Cardiac septum (tissue), 1 donor: Measurements from ENCODE around the gene DHRS1. TPM values are rescaled to one million over a fixed set of nuclear protein-coding genes. Genes with fewer than 3 reads are reported as not detected.
A peak's percentile ranks its signal among the peaks of the same experiment; 100 is the strongest.

Source experiments
- DNase-seq: peaks from one replicate; pipeline ENCODE4 v3.0.0-alpha.2; 2020; ENCODE audit warnings: low spot score
- intact Hi-C: fragments of 100-400 bp; cut with DNase I; formaldehyde crosslinking; loops from one replicate; pipeline ENCODE4 v1.14.0; 2022
- long read RNA-seq: library from polyadenylated mRNA; unstranded; transcript quantifications from one replicate; pipeline ENCODE4 v2.0.0, GENCODE V29; 2021
- total RNA-seq: library from RNA; stranded (reverse); fragmentation: NEBNext Ultra II Directional; extraction: Animal tissue kit (Norgen Biotek cat#: 25700); gene quantifications from one replicate; pipeline ENCODE4 v1.2.1, GENCODE V29; 2021
- donor health status: DM: no; HTN: no; CAD: no.

Gene DHRS1
- 8.5 TPM for total RNA-seq
- long read RNA-seq, transcript DHRS1-201 (9 exons, 1,480 nt), result major isoform, 8 of 13 reads
- long read RNA-seq, partial matches to known transcripts, result 2 of 13 reads
- long read RNA-seq, other reads (novel, unspliced or antisense), result 0 of 13 reads

GRCh38 chr14:24299255-24300191, at the start of gene DHRS1, which contains the start of gene NOP9:
Gene DHRS1, minus strand, starts transcription at chr14:24299780. Its CDS starts 674 bp downstream, at chr14:24299106.
Gene NOP9, plus strand, starts transcription at chr14:24299850. Its CDS starts 105 bp downstream, at chr14:24299955.
- intact Hi-C loops, result loop anchor here (1.0 kb wide), 1 partner anchor 57 kb away; the partner anchor contains the start of gene TINF2
- DNase-seq, result peak; percentile 97

- DNase-seq, result no peak
- intact Hi-C loops, result no loop called here
Measured at GRCh38 chr14:24348186-24348585, 48.6 kb upstream of the DHRS1 start.

- DNase-seq, result no peak
- intact Hi-C loops, result no loop called here
Measured at GRCh38 chr14:24347134-24347533, 47.6 kb upstream of the DHRS1 start.

- intact Hi-C loops, result no loop called here
- no peak for DNase-seq
Measured at GRCh38 chr14:24343795-24344660, 44.4 kb upstream of the DHRS1 start.

- intact Hi-C loops, result no loop called here
- DNase-seq, result no peak
Measured at GRCh38 chr14:24342889-24343288, 43.3 kb upstream of the DHRS1 start.

GRCh38 chr14:24340606-24341005, 41.0 kb upstream of the DHRS1 start:
- DNase-seq, result no peak
- intact Hi-C loops, result no loop called here

GRCh38 chr14:24339284-24340151, 39.9 kb upstream of the DHRS1 start, which contains the start of gene RIPK3:
Gene RIPK3, minus strand, starts transcription at chr14:24339991. Its CDS starts 165 bp downstream, at chr14:24339826.
- DNase-seq, result peak; percentile 84
- intact Hi-C loops, result no loop called here

GRCh38 chr14:24338843-24339242, 39.3 kb upstream of the DHRS1 start:
- intact Hi-C loops, result no loop called here
- DNase-seq, result no peak

GRCh38 chr14:24337824-24338175, 38.2 kb upstream of the DHRS1 start:
- no peak for DNase-seq

GRCh38 chr14:24337144-24337823, 37.7 kb upstream of the DHRS1 start:
- intact Hi-C loops, result no loop called here
- DNase-seq, result no peak

More at GRCh38 chr14:24337824-24338175, 38.2 kb upstream of the DHRS1 start:
- intact Hi-C loops, result no loop called here

GRCh38 chr14:24335461-24336171, 36.0 kb upstream of the DHRS1 start:
- DNase-seq, result no peak

GRCh38 chr14:24334431-24335291, 35.1 kb upstream of the DHRS1 start, which contains the start of gene ADCY4:
Gene ADCY4, minus strand, starts transcription at chr14:24335071. Its CDS starts 419 bp downstream, at chr14:24334652.
- intact Hi-C loops, result loop anchor here (2.0 kb wide), 1 partner anchor 32 kb away; no protein-coding TSS in a partner anchor
- DNase-seq, result peak; percentile 84

More at GRCh38 chr14:24335461-24336171, 36.0 kb upstream of the DHRS1 start:
- intact Hi-C loops, result loop anchor here (2.0 kb wide), 1 partner anchor 31 kb away; no protein-coding TSS in a partner anchor

GRCh38 chr14:24332268-24332993, 32.9 kb upstream of the DHRS1 start:
- no peak for DNase-seq
- intact Hi-C loops, result no loop called here

- DNase-seq, result no peak
- intact Hi-C loops, result no loop called here
Measured at GRCh38 chr14:24331731-24332267, 32.2 kb upstream of the DHRS1 start.

GRCh38 chr14:24330973-24331674, 31.5 kb upstream of the DHRS1 start:
- intact Hi-C loops, result no loop called here
- DNase-seq, result no peak
